ENCODE measurements around the gene SLC39A11. TPM values are rescaled to one million over a fixed set of nuclear protein-coding genes. Genes with fewer than 3 reads are reported as not detected.

The SLC39A11 gene
- total RNA-seq, 1 donor from 2014 or later, result 34.8 TPM

- no peak overlapping the region for H3K27ac Mint-ChIP-seq
- CTCF ChIA-PET, result no interaction called here
Observed at GRCh38 chr17:73067075-73067474, 25.4 kb downstream of the SLC39A11 start.

GRCh38 chr17:73066148-73066884 lies 26.2 kb downstream of the SLC39A11 start:
- Mint-ChIP-seq H3K4me1 (no peaks in the 10 kb centered on the region), H3K4me3 (no peak overlapping the region), H3K9me3 (no peaks in the 10 kb centered on the region), H3K27ac (no peak overlapping the region), H3K27me3 (no peaks in the 10 kb centered on the region), H3K36me3 (ENCODE audit: low read depth) (peaks cover 25% of the 10 kb centered on the region)
- intact Hi-C loops (cut with micrococcal nuclease), result no loop called here
- CTCF ChIA-PET, result no interaction called here
- no peak for DNase-seq
- ATAC-seq (ENCODE audit: low read depth), result no peak
- POLR2A ChIA-PET, result no interaction called here
- TF ChIP-seq CTCF (IDR thresholded peaks at IDR 0.05), result no peak

More at GRCh38 chr17:73067075-73067474, 25.4 kb downstream of the SLC39A11 start:
- Mint-ChIP-seq H3K9me3 (no peaks in the 10 kb centered on the region), H3K4me1 (no peaks in the 10 kb centered on the region), H3K36me3 (ENCODE audit: low read depth) (peaks cover 32% of the 10 kb centered on the region), H3K27me3 (no peaks in the 10 kb centered on the region), H3K4me3 (no peak overlapping the region)
- ATAC-seq (ENCODE audit: low read depth) (no peak), DNase-seq (no peak)
- intact Hi-C loops (cut with micrococcal nuclease), result no loop called here
- TF ChIP-seq CTCF (IDR thresholded peaks at IDR 0.05), result no peak
- POLR2A ChIA-PET, result no interaction called here

GRCh38 chr17:73065376-73065775 lies 27.1 kb downstream of the SLC39A11 start:
- no peaks in the 10 kb centered on the region for H3K27me3 Mint-ChIP-seq
- no peak overlapping the region for H3K4me3 Mint-ChIP-seq
- peaks cover 19% of the 10 kb centered on the region for H3K36me3 Mint-ChIP-seq (ENCODE audit: low read depth)
- ChIA-PET POLR2A (no interaction called here), CTCF (no interaction called here)
- ATAC-seq (ENCODE audit: low read depth) (no peak), DNase-seq (no peak)
- no peaks in the 10 kb centered on the region for H3K4me1 Mint-ChIP-seq
- intact Hi-C loops (cut with micrococcal nuclease), result no loop called here
- no peaks in the 10 kb centered on the region for H3K9me3 Mint-ChIP-seq
- TF ChIP-seq CTCF (IDR thresholded peaks at IDR 0.05), result no peak
- H3K27ac Mint-ChIP-seq, result no peak overlapping the region

- Mint-ChIP-seq H3K4me3 (no peak overlapping the region), H3K27me3 (no peaks in the 10 kb centered on the region), H3K27ac (no peak overlapping the region), H3K9me3 (no peaks in the 10 kb centered on the region), H3K4me1 (no peaks in the 10 kb centered on the region), H3K36me3 (ENCODE audit: low read depth) (peaks cover 13% of the 10 kb centered on the region)
- no peak for DNase-seq
- intact Hi-C loops (cut with micrococcal nuclease), result no loop called here
- TF ChIP-seq CTCF (IDR thresholded peaks at IDR 0.05), result no peak
- POLR2A ChIA-PET, result no interaction called here
- ATAC-seq (ENCODE audit: low read depth), result no peak
- CTCF ChIA-PET, result no interaction called here
Observed at GRCh38 chr17:73064084-73064938, 28.2 kb downstream of the SLC39A11 start.

GRCh38 chr17:73062726-73063125 lies 29.8 kb downstream of the SLC39A11 start:
- H3K4me1 Mint-ChIP-seq, result no peaks in the 10 kb centered on the region
- intact Hi-C loops (cut with micrococcal nuclease), result no loop called here
- POLR2A ChIA-PET, result no interaction called here
- CTCF ChIA-PET, result no interaction called here
- no peak overlapping the region for H3K4me3 Mint-ChIP-seq
- no peak for TF ChIP-seq CTCF (IDR thresholded peaks at IDR 0.05)
- no peaks in the 10 kb centered on the region for H3K9me3 Mint-ChIP-seq
- ATAC-seq (ENCODE audit: low read depth), result no peak
- no peak overlapping the region for H3K27ac Mint-ChIP-seq
- DNase-seq, result no peak
- no peaks in the 10 kb centered on the region for H3K27me3 Mint-ChIP-seq
- peaks cover 6% of the 10 kb centered on the region for H3K36me3 Mint-ChIP-seq (ENCODE audit: low read depth)
